Activated CD8-positive, alpha-beta memory T cell treated with anti-CD3 and anti-CD28 coated beads, Interleukin-2, amount 50 U/mL, for 24 hours (primary cell): ENCODE measurements around the gene PYGB.
"Not testable (repeated sequence)": the region's sequence is repeated elsewhere in the genome, so short reads cannot be mapped to it uniquely, and the experiment has no call there.

ENCODE experiments used
- DNase-seq: peaks from one replicate; pipeline ENCODE4 v3.0.0-alpha.2; 2020; ENCODE audit errors: extremely low read depth

PYGB gene

DNA sequence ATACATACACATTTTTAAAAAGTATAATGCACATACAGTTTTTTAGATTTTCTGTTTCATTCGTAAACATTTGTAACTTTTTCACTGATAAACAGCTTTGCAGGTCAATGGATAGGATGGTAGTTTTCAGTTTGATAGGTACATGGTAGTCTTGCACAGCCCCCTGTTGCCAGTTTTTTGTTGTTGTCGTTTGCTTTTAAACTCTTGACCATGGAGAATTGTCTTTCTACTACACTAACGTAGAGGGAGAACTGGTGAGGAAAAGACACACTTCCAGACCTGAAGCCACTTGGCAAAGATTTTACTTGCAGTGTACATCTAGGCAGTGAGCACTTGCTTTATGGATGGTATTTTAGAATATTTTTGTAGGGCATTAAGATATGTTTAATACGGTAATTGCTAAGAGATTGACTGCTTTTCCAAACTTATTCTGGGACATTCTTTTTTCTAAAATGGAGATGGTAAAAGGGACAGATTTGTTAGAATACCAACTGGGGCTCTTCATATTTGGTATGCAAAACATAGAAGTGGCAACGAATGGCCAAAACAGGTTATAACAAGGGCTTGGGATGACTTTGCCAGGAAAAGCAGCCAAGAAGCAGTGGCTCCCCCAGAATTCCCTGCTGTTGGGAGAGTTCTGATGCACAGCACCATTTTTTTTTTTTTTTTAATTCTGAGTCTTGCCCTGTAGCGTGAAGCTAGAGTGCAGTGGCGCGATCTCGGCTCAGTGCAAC lies 1.5 kb downstream of the PYGB start:
- no peak for DNase-seq

DNA sequence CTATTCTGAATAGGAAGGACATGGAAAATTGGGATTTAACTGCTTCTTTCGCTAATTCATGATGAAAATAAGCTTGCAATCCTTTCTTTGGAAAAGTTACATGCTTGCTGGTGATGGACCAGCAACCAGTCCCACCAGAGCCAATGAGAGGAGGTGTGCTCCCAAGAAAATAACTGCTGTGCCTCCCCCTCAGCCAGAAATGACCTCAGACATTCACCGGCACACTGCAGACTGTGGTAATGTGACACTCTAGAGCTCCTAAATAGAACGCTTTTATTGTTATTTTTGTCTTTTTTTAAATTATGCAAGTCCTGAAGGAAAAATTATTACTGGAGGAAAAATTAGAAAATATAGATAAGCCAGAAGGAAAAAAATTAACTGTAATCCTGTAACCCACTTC lies 2.6 kb downstream of the PYGB start:
- no peak for DNase-seq

DNA sequence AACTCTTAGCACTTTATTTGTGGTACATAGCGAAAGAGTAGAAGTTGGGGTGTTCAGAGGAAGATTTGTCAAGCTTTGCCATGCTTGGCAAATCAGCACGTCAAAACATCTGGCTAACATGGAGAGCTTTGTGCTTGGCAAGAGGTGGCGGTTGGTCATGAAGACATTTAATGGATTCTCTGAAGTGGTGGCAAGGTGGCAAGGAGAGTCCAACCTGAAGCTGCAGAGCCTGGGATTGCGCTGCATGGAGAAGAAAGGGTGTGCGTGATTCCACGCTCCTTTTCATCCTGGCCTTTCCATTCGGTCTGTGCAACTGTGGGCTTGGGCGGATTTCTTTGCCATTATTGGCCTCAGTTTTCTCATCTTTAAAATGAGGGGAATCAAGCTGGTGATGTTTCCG lies 3.1 kb downstream of the PYGB start:
- DNase-seq: no peak

DNA sequence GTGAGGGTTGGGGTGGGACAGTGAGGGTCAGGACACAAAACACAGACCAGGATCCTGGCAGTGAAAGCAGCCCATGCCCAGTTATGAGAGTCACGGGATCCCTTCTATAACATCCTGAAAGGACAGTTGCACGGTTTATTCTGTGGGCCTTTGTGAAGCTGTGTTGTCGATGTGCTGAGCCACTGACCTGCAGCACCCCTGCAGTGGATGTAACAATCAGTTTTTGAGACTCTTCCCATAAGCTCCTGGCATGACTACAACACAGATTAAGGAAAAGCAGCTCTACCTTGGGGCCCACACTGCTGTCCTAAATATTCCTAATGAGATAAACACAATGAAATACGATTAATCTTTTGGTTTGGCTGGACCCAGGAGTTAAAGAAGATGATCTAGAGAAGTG lies 3.7 kb downstream of the PYGB start:
- no peak for DNase-seq

DNA sequence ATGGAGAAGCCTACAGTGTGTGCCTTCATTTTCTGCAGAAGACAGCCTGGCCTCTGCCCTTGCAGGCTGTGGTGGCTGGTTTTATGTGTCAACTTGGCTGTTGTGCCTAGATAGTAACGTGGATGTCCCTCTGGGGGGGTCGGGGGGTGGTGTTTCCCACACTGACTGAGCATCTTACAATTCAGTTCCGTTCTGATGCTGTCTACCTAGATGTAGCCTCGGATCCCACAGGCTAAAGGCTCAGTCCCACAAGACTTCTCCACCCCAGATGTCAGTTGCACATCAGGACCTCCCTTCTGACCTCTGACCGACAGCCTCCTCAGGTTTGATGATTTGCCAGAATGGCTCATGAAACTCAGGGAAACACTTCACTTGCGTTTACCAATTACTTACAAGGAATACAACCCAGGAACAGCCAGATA lies 4.4 kb downstream of the PYGB start:
- no peak for DNase-seq

DNA sequence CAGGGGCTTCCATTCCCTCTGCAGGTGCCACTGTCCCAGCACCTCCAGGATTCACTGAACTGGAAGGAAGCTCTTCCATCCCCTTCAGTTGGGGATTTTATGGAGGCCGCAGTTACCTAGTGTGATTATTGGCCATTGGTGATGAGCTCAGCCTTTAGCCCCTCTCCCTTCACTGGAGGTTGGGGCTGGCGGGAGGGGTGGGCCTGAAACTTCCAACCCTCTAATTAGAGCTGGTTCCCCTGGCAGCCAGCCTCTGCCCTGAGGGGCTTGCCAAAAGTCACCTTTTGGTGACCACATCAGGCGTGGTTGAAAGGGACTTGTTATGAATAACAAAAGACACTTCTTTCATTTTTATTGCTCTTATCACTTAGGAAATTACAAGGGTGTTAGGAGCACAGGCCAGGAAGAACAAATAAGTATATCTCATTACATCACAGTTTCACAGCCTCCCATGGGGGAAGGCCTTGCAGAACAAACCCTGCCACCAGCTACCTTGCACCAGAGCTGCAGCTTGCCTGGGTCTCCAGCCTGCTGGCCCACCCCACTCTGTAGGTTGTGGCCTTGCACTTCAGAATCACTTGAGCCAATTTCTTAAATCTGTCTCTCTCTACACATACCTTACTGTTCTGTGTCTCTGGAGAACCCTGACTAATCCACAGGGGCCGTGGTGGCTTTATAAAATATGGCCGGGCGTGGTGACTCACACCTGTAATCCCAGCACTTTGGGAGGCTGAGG lies 5.0 kb downstream of the PYGB start:
- no peak for DNase-seq

DNA sequence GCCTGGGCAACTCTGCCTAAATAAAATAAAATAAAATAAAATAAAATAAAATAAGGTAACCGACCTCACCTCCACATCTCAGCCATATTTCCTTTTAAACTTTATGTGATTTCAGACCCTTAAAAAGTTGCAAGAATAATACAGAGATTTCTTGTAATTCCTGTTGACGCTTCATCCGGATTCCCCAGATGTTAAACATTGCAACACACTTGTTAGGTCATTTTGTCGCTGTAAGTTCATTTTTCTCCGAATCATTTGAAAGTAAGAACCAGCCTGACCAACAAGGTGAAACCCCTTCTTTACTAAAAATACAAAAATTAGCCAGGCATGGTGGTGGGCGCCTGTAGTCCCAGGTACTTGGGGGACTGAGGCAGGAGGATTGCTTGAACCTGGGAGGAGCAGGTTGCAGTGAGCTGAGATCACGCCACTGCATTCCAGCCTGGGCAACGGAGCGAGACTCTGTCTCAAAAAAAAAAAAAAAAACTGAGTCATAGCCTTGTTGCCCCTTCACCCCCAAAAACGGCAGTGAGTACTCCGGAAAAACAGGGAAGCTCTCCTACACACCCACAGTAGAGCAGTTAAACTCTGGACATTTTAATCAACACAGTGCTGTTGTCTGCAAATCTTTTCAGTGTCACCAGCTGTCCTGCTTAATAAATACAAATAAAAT lies 5.9 kb downstream of the PYGB start:
- DNase-seq: no peak

DNA sequence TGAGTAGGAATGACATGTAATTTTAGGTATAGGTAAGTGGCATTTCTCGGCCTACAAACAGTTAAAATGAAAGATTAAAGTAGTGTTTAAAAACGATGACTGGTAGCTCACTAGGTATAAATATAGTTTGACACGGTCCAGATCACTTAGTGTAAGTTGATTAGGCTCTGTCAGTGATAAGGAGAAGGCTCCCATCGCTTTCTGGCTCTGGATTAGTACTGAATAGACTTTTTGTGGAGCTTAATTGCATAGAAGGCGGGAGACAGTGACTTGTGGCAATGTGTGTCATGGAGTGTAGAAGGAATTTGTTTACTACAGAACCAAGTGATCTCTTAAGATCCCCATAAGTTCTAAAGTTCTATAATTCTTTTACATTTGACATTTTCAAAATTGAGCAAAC lies 6.7 kb downstream of the PYGB start:
- DNase-seq: no peak

DNA sequence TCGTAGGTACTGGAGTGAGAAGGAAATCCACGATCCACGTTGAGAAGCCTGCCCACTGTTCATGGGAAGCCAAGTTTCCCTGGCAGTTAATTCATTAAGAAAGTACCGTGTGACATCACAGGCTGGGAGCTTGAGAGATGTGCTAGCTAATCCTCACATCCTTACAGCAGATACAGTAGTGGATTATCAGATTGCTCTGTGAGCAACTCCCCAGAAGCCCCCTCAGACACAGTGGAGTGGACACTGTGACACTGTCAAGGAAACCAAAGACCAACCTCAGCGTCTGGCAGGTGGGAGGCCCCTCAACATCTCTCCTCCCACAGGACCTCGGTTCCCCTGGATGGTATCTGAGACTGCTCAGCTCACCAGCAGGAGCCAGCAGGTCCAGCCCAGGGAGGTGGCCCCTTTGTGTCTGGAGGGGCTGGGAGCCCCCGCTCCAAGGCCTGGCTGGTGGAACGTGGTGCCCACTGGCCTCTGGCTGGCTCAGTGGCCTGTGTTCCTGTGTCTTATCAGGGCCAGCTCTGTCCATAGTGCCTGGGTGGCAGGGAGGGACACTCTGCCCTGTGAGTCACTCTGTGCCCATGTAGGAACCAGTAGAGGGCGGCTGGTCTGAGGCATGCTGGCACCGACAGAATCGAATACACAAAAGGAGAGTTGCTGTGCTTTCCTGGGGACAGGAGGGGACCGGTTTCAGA lies 7.2 kb downstream of the PYGB start:
- DNase-seq: no peak

DNA sequence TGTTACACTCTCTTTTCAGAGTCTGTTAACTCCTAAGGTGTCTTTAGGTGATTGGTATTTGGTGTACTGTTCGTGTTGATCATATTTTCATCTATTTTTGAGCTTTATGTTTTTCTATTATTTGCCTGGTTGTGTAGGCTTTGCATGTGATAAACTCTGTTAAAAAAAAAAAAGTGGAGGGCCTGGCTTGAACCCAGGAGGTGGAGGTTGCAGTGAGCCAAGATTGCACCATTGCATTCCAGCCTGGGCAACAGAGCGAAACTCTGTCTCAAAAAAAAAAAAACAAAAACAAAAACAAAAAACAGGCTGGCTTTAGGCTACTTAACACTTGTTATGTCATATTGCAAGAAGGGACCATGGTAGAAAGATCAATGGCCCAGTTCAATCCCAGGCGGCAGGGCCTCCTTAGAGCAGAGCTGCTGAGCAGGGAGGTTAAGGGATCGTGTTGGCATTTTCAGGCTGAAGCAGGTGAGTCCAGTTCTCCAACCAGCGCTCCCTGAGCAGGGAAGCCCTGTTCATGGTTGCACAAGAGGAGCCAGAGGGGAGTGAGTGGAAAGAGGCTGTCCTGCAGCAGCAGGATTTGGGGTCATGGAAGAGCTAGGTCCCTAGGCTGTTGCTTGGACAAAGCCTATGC lies 8.5 kb downstream of the PYGB start:
- DNase-seq: no peak

DNA sequence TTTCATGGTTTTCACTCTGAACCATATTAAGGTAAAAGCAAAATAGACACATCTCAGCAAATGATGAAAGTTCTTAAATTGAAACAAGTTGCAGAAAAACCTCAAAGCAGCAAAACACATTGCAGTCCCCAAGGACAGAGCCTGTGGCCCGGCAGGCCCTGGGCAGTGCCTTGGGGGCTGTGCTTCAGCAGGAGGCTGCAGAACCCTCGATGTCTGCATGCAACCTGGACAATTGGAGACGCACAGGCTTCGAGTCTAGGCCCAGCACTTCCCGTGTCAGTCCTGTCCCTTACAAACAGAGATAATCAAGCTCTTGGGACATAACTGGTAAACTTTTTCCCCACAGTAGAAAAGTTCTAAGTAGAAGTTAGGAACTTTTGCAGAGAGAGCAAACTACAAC lies 9.2 kb downstream of the PYGB start:
- DNase-seq: no peak

DNA sequence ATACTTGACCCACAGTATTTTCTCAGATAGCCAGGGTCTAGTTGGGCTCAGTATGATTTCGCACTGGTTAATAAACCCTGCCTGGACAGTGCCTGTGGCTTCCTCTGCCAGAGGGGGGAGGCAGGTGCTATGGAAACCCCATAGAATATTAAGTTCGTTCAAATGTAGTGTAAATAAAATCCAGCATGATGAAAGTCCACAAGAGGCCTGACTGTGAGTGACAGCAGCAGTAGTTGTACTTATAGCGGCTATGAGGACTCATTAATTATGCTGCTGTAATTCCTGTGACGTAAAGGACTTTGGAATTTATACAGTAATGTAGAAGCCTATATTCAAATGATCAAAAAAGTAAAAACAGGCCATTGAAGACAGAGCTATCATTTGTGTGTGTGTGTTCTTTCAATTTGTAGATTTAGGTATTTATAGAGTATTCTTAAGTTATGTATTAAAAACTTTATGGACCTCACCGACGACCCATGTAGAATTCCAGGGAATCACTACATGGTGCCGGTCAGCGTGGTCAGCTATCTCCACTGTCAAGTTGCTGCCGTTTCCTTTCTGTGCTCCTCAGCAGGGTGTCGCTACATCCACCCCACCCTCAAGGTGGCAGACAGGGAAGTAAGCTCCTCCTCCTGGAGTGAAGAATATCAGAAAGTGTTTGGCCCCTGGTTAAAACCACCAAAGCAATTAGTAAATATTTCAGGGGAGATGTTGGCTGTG lies 10.0 kb downstream of the PYGB start:
- no peak for DNase-seq

DNA sequence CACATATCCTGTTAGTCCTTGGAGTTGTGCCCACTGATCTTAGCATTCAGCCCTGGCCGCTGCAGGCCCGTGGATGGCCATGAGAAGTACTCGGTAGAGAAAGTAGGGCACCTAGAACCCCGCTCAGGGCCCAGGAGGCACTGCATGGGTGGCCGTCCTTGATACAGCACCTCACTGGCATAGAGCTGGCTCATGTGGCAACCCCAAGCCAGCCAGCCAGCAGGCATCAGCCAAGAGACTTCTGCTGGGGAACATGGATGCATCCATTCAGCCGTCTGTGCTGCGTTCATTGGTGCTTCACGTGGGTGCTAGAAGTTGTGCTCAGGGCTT lies 10.6 kb downstream of the PYGB start:
- no peak for DNase-seq

DNA sequence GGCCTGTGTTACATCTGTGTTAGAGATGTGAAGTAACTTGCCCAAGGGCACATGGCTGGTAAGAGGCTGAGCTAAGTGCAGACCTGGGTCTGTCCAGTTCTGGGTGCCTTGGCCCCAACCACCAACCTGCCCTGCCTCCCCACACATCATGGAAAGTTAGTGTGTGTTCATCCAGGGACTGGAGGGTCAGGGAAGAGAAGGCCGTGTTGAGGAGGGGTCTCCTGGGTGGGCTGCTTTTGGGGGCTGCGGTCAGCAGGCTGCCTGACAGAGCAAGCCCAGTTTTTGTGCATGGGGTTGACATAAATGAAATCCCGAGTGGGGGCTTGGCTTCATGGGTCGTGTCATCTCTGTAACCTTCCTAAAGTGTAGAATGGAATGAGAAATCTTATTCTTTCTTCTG lies 10.9 kb downstream of the PYGB start:
- no peak for DNase-seq

DNA sequence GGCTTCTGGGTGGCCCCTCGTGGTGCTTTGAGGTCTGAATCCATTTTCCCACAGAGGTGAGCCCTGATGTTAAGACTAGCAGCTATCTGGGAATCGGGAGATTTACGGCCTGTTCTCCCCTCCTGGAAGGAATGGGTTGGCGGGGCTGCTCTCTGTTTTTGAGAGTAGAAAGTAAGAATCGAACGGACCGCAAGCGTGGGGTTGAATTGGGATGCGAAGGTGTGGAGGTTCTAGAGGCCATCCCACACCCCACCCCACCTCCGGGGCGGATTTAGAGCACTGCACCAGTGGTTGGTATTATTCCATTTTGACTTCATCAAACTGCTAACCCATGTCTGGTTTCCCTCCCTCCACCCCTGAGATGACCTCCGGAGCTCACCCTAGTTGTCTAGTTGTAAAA lies 11.5 kb downstream of the PYGB start:
- DNase-seq: no peak

DNA sequence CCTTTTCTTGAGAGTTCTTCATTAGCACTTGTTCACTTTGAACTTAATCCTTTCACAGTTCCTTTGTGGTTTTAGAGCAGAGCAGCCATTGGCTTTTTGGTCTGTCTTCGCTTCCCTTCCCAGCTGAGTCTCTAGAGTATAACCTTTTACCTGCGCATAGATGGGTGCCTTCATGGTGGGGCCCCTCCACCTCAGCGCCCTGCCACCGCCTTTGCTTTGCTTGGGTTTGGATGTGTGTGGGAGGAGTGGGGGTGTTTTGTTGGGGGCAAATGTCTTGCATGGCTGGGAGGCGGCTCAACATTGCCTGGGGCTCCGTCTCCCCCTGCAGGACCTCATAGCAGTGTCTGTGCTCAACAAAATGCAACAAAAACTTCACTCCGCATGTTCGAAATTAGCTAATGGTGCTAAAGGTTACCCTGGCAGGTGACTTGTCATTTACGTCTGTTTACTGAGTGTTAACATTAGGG lies 11.9 kb downstream of the PYGB start:
- DNase-seq: no peak

DNA sequence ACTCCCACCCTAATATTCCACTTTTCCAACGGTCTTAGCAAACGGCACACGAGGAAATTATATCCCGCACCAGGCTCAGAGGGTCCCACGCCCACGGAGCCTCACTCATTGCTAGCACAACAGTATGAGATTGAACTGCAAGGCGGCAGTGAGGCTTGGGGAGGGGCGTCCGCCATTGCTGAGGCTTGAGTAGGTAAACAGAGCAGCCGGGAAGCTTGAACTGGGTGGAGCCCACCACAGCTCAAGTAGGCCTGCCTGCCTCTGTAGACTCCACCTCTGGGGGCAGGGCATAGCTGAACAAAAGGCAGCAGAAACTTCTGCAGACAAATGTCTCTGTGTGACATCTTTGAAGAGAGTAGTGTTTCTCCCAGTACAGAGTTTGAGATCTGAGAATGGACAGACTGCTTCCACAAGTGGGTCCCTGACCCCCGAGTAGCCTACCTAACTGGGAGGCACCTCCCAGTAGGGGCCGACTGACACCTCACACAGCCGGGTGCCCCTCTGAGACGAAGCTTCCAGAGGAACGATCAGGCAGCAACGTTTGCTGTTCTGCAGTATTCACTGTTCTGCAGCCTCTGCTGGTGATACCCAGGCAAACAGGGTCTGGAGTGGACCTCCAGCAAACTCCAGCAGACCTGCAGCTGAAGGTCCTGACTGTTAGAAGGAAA lies 13.0 kb downstream of the PYGB start:
- not testable (repeated sequence) for DNase-seq

DNA sequence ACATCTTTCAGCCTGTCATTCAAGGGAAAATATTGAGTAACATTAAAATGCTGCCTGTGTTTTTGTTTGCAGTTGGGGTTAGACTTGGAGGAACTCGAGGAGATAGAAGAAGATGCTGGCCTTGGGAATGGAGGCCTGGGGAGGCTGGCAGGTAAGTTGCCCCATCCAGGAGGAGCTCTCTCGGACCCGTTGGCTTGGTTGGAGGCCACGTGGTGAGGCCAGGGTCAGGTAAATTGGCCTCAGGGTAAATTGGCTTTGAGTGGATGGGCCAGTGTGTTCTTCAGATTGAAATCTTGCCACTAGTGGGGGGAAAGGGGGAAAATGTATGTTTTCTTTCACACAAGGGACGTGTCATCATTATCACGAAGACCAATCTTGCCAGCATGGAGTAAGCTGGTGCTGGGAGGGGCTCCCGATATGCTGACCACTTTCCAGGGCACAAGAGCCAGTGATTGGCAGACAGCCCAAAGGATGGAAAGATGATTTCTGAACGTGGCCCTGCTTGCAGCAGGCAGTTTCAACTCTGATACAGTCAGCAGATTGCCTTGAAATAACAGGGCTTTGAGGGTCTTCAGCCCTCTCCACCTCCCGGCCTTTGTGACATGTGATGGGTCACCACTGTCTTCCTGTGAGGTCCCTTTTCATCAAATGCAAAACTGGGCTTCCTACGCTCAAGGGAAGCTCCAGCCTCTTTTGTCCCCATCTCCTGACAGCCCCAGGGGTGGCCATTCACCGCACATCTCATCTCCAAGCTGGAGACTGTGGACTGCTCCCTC lies 21.4 kb downstream of the PYGB start:
- no peak for DNase-seq

DNA sequence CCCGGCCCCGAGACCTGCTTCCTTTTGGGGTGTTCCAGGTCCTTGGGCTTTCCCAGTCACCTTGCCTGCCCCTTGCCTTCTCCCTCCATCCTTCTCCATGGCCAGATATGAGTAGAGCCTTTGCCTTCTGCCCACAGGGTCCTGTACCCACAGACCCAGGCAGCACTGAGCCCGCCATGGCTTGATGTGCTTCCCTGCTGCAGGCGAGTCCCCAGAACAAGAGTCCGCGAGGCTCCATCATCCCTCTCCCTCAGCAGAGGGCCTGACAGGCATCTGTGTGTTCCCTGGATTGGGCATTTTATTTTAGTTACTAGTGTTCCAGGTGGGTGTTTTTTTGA lies 21.9 kb downstream of the PYGB start:
- no peak for DNase-seq

DNA sequence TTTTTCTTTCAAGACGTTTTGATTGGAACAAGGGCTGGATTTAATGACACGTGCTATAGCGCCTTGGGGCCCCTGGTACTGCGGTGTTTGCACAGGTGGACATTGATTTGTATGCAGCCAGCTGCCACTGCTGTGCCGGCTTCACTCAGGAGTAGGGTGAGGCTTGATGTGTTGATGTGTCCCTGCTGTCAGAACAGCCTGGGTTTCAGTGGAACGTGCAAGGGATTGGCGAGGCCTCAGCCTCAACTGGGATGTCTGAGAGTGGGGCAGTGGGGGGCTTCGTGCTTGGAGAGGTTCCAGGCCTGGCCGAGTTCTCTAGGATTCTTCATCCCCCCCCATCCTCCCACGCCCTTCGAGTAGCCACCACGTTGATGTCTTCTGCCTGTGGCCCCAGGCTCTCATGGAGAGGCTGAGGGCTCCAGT lies 23.0 kb downstream of the PYGB start:
- DNase-seq: no peak
